Esophagus muscularis mucosa (tissue), 4 donors: Measurements from ENCODE around the gene OFD1. TPM values are rescaled to one million over a fixed set of nuclear protein-coding genes. Genes with fewer than 3 reads are reported as not detected.

Experiments used
- DNase-seq: peaks from one replicate; pipeline ENCODE4 v3.0.0-alpha.2; 2017; ENCODE audit errors: extremely low spot score
- H3K27ac ChIP-seq, 4 donors: fragments of 200-600 bp; sonication (generic); replicated peaks in 1 of 4; 1 replicate in 3 of 4; 2 replicates in 1 of 4; pipeline ENCODE4 v1.5.1; 2016 to 2019; ENCODE audit warnings: mild to moderate bottlenecking in 1 of 4
- H3K27me3 ChIP-seq, 4 donors: fragments of 200-600 bp; sonication (generic); one replicate each; pipeline versions ENCODE4 v1.5.1 to v1.6.0; 2016 to 2019
- H3K36me3 ChIP-seq, 4 donors: fragments of 200-600 bp; sonication (generic); one replicate each; pipeline ENCODE4 v1.5.1; 2016 to 2019
- H3K4me1 ChIP-seq, 4 donors: fragments of 200-600 bp; sonication (generic); one replicate each; pipeline ENCODE4 v1.5.1; 2016 to 2019
- H3K4me3 ChIP-seq, 4 donors: fragments of 200-600 bp; sonication (generic); 1 replicate in 2 of 4; 2 replicates in 2 of 4; pipeline ENCODE4 v1.5.1; 2016 to 2019; ENCODE audit warnings: mild to moderate bottlenecking in 4 of 4, moderate library complexity in 1 of 4
- H3K9me3 ChIP-seq, 4 donors: fragments of 200-600 bp; sonication (generic); 1 replicate in 3 of 4; 2 replicates in 1 of 4; pipeline ENCODE4 v1.5.1; 2016 to 2019
- CTCF ChIP-seq, 3 experiments: fragments of 200-600 bp in 2 of 3; fragments of 450-650 bp in 1 of 3; sonication (generic) in 2 of 3; IDR thresholded peaks; one replicate each; pipeline ENCODE4 v1.5.1; 2017 to 2019; ENCODE audit warnings: antibody characterized with exemption in 3 of 3, mild to moderate bottlenecking in 2 of 3, moderate library complexity in 1 of 3
- EP300 ChIP-seq: sonication (generic); formaldehyde crosslinking; IDR thresholded peaks from one replicate; pipeline ENCODE4 v1.6.1; 2017; ENCODE audit warnings: antibody characterized with exemption
- POLR2A ChIP-seq: fragments of 450-650 bp; IDR thresholded peaks from one replicate; pipeline ENCODE4 v1.6.1; 2017; ENCODE audit warnings: antibody characterized with exemption, moderate library complexity, mild to moderate bottlenecking, low read depth
- POLR2AphosphoS5 ChIP-seq, 2 donors: sonication (generic); formaldehyde crosslinking; IDR thresholded peaks; one replicate each; pipeline ENCODE4 v1.6.1; 2017; ENCODE audit warnings: antibody characterized with exemption in 2 of 2
- WGBS: methylation state at CpG from one replicate; pipeline ENCODE4 v1.1.5; 2018; 5-methylcytosine and 5-hydroxymethylcytosine counted together
- intact Hi-C: fragments of 100-400 bp; cut with DNase I; formaldehyde crosslinking; loops from one replicate; pipeline ENCODE4 v1.15.1; 2023
- total RNA-seq, 4 donors: library from RNA; depleted of rRNA; stranded (reverse); fragments of >200 nt; gene quantifications; one replicate each; pipeline versions ENCODE4 v1.1.0 to v1.2.1, GENCODE V29; 2016

OFD1 gene
- total RNA-seq, 4 donors from 2014 or later = 12.6 to 17.2 (median 14.8) TPM

- intact Hi-C loops = no loop called here
- no peaks in the 10 kb centered on the region for H3K27me3 ChIP-seq
- no peak overlapping the region for H3K4me3 ChIP-seq
- no peak for TF ChIP-seq POLR2A
- TF ChIP-seq POLR2AphosphoS5 (IDR thresholded peaks at IDR 0.05) = no peak
- TF ChIP-seq CTCF (IDR thresholded peaks at IDR 0.05) = no peak
- TF ChIP-seq EP300 = no peak
- no peaks in the 10 kb centered on the region for H3K9me3 ChIP-seq
- H3K4me1 ChIP-seq = peaks cover 0 to 6% (median 0%) of the 10 kb centered on the region in 4 donors
- peaks cover 0 to 37% (median 26%) of the 10 kb centered on the region in 4 donors for H3K36me3 ChIP-seq
- H3K27ac ChIP-seq = no peak overlapping the region
- DNase-seq = no peak
- 67% methylated on average over 3 of the region's 3 CpGs for WGBS
Measured at GRCh38 chrX:13752646-13753045, 18.1 kb downstream of the OFD1 start.

GRCh38 chrX:13754765-13755164 lies 20.2 kb downstream of the OFD1 start:
- Histone ChIP-seq H3K4me3 (no peak overlapping the region), H3K27me3 (no peaks in the 10 kb centered on the region), H3K9me3 (no peaks in the 10 kb centered on the region), H3K36me3 (peaks cover 0 to 47% (median 32%) of the 10 kb centered on the region in 4 donors), H3K4me1 (no peaks in the 10 kb centered on the region), H3K27ac (no peak overlapping the region)
- DNase-seq = no peak
- 83% methylated on average over 1 of the region's 1 CpG for WGBS
- intact Hi-C loops = no loop called here
- TF ChIP-seq CTCF (IDR thresholded peaks at IDR 0.05) (no peak), POLR2AphosphoS5 (IDR thresholded peaks at IDR 0.05) (no peak), POLR2A (no peak), EP300 (no peak)

GRCh38 chrX:13755254-13755653 lies 20.7 kb downstream of the OFD1 start:
- TF ChIP-seq CTCF (IDR thresholded peaks at IDR 0.05) (no peak), POLR2A (no peak), POLR2AphosphoS5 (IDR thresholded peaks at IDR 0.05) (no peak), EP300 (no peak)
- intact Hi-C loops = no loop called here
- H3K4me1 ChIP-seq = peaks cover 0 to under 1% (median 0%) of the 10 kb centered on the region in 4 donors
- no peak for DNase-seq
- H3K36me3 ChIP-seq = peaks cover 0 to 51% (median 33%) of the 10 kb centered on the region in 4 donors
- H3K27ac ChIP-seq = no peak overlapping the region
- H3K27me3 ChIP-seq = no peaks in the 10 kb centered on the region
- no peak overlapping the region for H3K4me3 ChIP-seq
- no peaks in the 10 kb centered on the region for H3K9me3 ChIP-seq
- 100% methylated on average over 1 of the region's 1 CpG for WGBS

- Histone ChIP-seq H3K4me1 (peaks cover 0 to 12% (median 2%) of the 10 kb centered on the region in 4 donors), H3K9me3 (no peaks in the 10 kb centered on the region), H3K36me3 (peaks cover 0 to 59% (median 39%) of the 10 kb centered on the region in 4 donors), H3K27me3 (no peaks in the 10 kb centered on the region), H3K4me3 (no peak overlapping the region), H3K27ac (no peak overlapping the region)
- intact Hi-C loops = no loop called here
- TF ChIP-seq POLR2A (no peak), EP300 (no peak), POLR2AphosphoS5 (IDR thresholded peaks at IDR 0.05) (no peak), CTCF (IDR thresholded peaks at IDR 0.05) (no peak)
- WGBS = 94% methylated on average over 4 of the region's 4 CpGs
- no peak for DNase-seq
Measured at GRCh38 chrX:13756381-13756780, 21.8 kb downstream of the OFD1 start.

GRCh38 chrX:13759152-13759718 lies 24.7 kb downstream of the OFD1 start:
- H3K4me1 ChIP-seq = peaks cover 3 to 23% (median 6%) of the 10 kb centered on the region in 4 donors
- TF ChIP-seq CTCF (IDR thresholded peaks at IDR 0.05) (no peak), POLR2A (no peak), POLR2AphosphoS5 (IDR thresholded peaks at IDR 0.05) (no peak), EP300 (no peak)
- H3K27me3 ChIP-seq = no peaks in the 10 kb centered on the region
- H3K4me3 ChIP-seq = no peak overlapping the region
- H3K36me3 ChIP-seq = peaks cover 0 to 62% (median 46%) of the 10 kb centered on the region in 4 donors
- DNase-seq = no peak
- WGBS = 81% methylated on average over 8 of the region's 8 CpGs
- no peaks in the 10 kb centered on the region for H3K9me3 ChIP-seq
- intact Hi-C loops = no loop called here
- no peak overlapping the region for H3K27ac ChIP-seq
